ENCODE data around the gene CCDC12.

CCDC12 gene

GRCh38 chr3:46993292-46993691 is 16.7 kb upstream of the CCDC12 start:
- Histone ChIP-seq H3K9me3 (ENCODE audit: control insufficient read depth in 1 of 2, low read length in 2 of 2) (no peaks in the 10 kb centered on the region), H3K4me1 (ENCODE audit: control insufficient read depth in 1 of 2, insufficient read depth in 2 of 2, low read length in 2 of 2) (no peaks in the 10 kb centered on the region), H3K36me3 (ENCODE audit: control insufficient read depth in 1 of 2, insufficient read depth in 2 of 2, low read length in 2 of 2) (peaks cover 3 to 31% of the 10 kb centered on the region in 2 donors), H3K27ac (ENCODE audit: low read length) (no peak overlapping the region), H3K4me3 (ENCODE audit: low read depth in 1 of 2, low read length in 2 of 2) (no peak overlapping the region), H3K27me3 (ENCODE audit: low read depth, low read length) (no peaks in the 10 kb centered on the region)

DNA sequence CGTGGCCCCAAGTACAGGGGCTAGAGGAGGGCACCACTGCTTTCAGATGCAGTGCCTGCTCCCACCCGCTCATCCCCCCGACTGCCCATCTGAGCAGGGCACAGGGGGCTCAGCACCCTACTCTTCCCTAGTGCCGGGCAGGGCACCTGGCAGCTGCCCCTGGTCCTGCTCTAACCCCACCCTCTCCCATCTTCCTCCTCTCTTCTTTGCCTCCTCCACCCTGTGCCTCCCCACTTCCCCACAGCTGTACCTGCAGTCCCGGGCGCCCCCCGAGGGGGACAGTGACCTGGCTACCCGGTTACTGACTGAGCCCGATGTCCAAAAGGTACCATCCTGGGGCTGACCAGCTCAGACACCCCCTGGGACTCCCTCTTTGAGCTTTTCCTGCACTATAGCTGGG is 15.7 kb upstream of the CCDC12 start:
- no peaks in the 10 kb centered on the region for H3K9me3 ChIP-seq (ENCODE audit: control insufficient read depth in 1 of 2, low read length in 2 of 2)
- no peaks in the 10 kb centered on the region for H3K27me3 ChIP-seq (ENCODE audit: low read depth, low read length)
- no peak overlapping the region for H3K4me3 ChIP-seq (ENCODE audit: low read depth in 1 of 2, low read length in 2 of 2)
- no peak overlapping the region for H3K27ac ChIP-seq (ENCODE audit: low read length)
- H3K4me1 ChIP-seq (ENCODE audit: control insufficient read depth in 1 of 2, insufficient read depth in 2 of 2, low read length in 2 of 2), result no peaks in the 10 kb centered on the region
- H3K36me3 ChIP-seq (ENCODE audit: control insufficient read depth in 1 of 2, insufficient read depth in 2 of 2, low read length in 2 of 2), result peaks cover 3 to 27% of the 10 kb centered on the region in 2 donors

DNA sequence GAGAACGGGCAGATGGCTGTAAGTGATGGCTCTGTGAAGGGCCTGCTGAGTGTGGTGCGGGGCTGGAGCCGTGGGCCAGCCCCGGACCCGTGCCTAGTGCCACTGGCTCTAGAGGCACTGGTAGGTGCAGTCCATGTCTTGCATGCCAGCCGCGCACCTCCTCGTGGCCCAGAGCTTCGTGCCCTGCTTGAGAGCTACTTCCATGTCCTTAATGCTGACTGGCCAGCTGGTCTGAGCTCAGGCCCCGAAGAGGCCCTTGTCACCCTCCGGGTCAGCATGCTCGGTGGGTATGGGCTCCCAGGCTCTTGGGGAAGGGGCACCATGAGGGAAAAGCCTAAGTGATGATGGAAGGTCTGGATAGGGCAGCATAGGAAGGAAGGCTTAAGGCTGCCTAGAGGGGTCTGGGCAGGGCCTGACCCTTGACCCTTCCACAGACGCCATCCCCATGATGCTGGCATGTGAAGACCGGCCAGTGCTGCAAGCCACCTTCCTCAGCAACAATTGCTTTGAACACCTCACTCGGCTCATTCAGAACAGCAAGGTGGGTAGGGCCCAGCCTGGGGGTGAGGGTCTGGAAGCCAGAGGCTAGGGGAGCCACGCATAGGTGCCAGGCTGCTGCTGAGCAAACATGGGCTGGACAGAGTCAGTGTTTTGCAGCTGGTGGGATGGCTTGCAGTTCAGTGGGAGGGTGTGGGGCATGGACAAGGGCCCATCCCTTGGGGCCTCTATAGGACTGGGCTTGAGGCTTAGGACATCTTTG is 15.0 kb upstream of the CCDC12 start:
- no peaks in the 10 kb centered on the region for H3K4me1 ChIP-seq (ENCODE audit: control insufficient read depth in 1 of 2, insufficient read depth in 2 of 2, low read length in 2 of 2)
- H3K27me3 ChIP-seq (ENCODE audit: low read depth, low read length), result no peaks in the 10 kb centered on the region
- no peaks in the 10 kb centered on the region for H3K9me3 ChIP-seq (ENCODE audit: control insufficient read depth in 1 of 2, low read length in 2 of 2)
- H3K4me3 ChIP-seq (ENCODE audit: low read depth in 1 of 2, low read length in 2 of 2), result no peak overlapping the region
- peaks cover 3 to 27% of the 10 kb centered on the region in 2 donors for H3K36me3 ChIP-seq (ENCODE audit: control insufficient read depth in 1 of 2, insufficient read depth in 2 of 2, low read length in 2 of 2)
- H3K27ac ChIP-seq (ENCODE audit: low read length), result no peak overlapping the region

DNA sequence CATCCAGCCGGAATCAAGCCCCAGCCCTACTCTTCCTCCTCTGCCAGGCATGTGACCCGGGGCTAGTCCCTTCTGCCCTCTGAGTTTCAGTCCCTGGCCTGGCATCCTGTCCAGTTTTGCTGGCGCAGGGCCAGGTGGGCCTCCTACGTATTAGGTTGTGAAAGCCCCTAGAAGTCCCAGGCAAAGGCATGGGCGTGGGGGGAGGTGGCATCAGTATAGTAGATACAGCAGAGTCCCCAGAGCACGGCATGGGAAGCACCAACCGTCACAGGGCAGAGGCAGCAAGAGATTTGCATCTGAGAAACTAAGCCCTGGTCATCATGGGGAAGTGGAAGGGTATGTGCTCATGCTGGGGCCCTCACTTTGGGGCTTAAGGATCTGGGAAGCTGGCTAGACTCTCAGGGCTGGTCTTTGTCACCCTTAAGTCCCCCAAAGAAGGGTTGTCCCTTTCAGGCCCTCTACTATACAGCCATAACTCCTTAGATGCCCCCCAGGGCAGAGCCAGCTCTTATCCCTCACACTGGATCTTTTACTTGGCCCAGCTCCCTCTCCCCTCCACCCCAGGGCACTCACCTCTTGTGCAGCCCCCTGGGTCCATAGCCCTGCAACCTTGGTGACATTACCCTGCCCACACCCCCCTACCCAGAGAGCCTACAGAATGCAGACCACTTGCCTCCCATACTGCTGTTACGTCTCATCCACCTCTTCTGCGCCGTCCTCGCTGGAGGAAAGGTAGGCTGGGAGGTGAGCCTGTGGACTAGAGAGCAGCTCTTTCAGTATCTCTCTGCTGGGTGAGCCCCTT is 14.2 kb upstream of the CCDC12 start:
- no peak overlapping the region for H3K27ac ChIP-seq (ENCODE audit: low read length)
- no peaks in the 10 kb centered on the region for H3K4me1 ChIP-seq (ENCODE audit: control insufficient read depth in 1 of 2, insufficient read depth in 2 of 2, low read length in 2 of 2)
- no peaks in the 10 kb centered on the region for H3K9me3 ChIP-seq (ENCODE audit: control insufficient read depth in 1 of 2, low read length in 2 of 2)
- peaks cover 3 to 26% of the 10 kb centered on the region in 2 donors for H3K36me3 ChIP-seq (ENCODE audit: control insufficient read depth in 1 of 2, insufficient read depth in 2 of 2, low read length in 2 of 2)
- no peaks in the 10 kb centered on the region for H3K27me3 ChIP-seq (ENCODE audit: low read depth, low read length)
- H3K4me3 ChIP-seq (ENCODE audit: low read depth in 1 of 2, low read length in 2 of 2), result no peak overlapping the region

- H3K4me3 ChIP-seq (ENCODE audit: low read depth in 1 of 2, low read length in 2 of 2), result no peak overlapping the region
- H3K9me3 ChIP-seq (ENCODE audit: control insufficient read depth in 1 of 2, low read length in 2 of 2), result no peaks in the 10 kb centered on the region
- no peak overlapping the region for H3K27ac ChIP-seq (ENCODE audit: low read length)
- H3K4me1 ChIP-seq (ENCODE audit: control insufficient read depth in 1 of 2, insufficient read depth in 2 of 2, low read length in 2 of 2), result no peaks in the 10 kb centered on the region
- H3K36me3 ChIP-seq (ENCODE audit: control insufficient read depth in 1 of 2, insufficient read depth in 2 of 2, low read length in 2 of 2), result peaks cover 3 to 13% of the 10 kb centered on the region in 2 donors
- no peaks in the 10 kb centered on the region for H3K27me3 ChIP-seq (ENCODE audit: low read depth, low read length)
Observed at GRCh38 chr3:46989146-46989810, 12.7 kb upstream of the CCDC12 start.

DNA sequence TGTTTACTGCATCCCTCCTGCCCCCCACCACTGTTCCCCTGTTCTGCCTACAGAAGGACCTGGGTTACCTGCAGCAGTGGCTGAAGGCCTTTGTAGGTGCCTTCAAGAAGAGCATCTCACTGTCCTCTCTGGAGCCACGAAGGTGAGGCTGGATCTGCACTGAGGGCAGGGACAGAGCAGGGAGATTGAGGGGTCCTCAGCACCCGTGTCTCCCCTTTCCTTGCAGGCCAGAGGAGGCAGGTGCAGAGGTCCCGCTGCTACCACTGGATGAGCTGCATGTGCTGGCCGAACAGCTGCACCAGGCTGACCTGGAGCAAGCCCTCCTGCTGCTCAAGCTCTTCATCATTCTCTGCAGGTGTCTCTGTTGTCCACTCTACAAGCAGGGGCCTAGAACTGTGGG is 12.1 kb upstream of the CCDC12 start:
- Histone ChIP-seq H3K27me3 (ENCODE audit: low read depth, low read length) (no peaks in the 10 kb centered on the region), H3K4me1 (ENCODE audit: control insufficient read depth in 1 of 2, insufficient read depth in 2 of 2, low read length in 2 of 2) (no peaks in the 10 kb centered on the region), H3K4me3 (ENCODE audit: low read depth in 1 of 2, low read length in 2 of 2) (peak overlapping the region in 1 of 2 donors; percentile 4), H3K27ac (ENCODE audit: low read length) (no peak overlapping the region), H3K36me3 (ENCODE audit: control insufficient read depth in 1 of 2, insufficient read depth in 2 of 2, low read length in 2 of 2) (peaks cover 3 to 12% of the 10 kb centered on the region in 2 donors), H3K9me3 (ENCODE audit: control insufficient read depth in 1 of 2, low read length in 2 of 2) (no peaks in the 10 kb centered on the region)

DNA sequence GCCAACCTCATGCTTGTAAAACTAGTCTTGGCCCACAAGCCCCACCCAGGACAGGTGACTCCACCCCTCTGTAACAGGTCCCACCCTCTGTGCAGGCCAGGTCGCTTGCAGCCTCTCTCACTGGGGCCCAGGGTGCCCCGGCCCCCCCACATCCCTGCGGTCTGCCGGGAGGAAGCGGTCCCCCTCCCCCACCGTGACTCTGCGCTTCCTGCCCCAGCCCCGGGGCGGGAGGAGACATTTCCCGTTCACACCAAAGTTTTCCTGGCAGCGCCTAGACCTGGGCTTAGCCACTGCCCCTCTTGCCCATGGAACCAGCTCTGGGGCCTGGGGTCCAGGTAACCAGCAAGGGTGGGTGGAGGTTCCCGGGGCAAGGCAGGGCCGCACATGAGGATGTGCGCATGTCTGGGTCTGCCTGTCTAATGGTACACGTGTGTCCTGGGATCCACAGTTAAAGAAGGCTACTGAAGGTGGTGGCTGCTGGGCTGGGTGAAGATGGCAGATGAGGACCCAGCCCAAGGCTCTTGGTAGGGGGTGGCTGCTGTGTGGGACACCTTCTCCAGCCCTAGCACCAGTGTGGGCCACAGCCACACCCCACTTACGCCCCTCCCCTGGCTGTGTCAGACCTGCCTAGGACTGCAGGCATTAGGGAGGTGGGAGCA is 11.3 kb upstream of the CCDC12 start:
- Histone ChIP-seq H3K27me3 (ENCODE audit: low read depth, low read length) (no peaks in the 10 kb centered on the region), H3K4me3 (ENCODE audit: low read depth in 1 of 2, low read length in 2 of 2) (peak overlapping the region in 1 of 2 donors; percentile 4), H3K9me3 (ENCODE audit: control insufficient read depth in 1 of 2, low read length in 2 of 2) (no peaks in the 10 kb centered on the region), H3K36me3 (ENCODE audit: control insufficient read depth in 1 of 2, insufficient read depth in 2 of 2, low read length in 2 of 2) (peaks cover 3 to 12% of the 10 kb centered on the region in 2 donors), H3K27ac (ENCODE audit: low read length) (peak overlapping the region; percentile 31), H3K4me1 (ENCODE audit: control insufficient read depth in 1 of 2, insufficient read depth in 2 of 2, low read length in 2 of 2) (no peaks in the 10 kb centered on the region)

DNA sequence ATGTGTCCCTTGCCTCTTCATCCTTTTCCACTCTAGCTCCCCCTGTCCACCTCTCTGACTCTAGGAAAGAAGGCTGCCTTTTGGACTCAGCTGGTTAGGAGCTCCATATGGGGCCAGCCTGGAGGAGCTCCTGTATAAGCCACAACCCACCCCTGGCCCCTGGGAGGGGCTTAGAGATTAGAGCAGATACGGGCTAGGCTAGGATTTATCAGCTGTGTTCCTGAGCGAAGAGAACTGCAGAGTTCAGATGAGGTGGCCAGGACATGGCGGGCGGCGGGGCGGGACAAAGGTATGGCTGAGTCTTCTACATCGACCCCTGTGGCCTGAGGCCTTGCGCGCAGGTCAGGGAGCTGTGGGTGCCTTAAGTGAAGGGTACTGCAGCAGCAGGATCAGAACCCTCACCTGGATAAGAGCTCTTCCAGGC is 10.8 kb upstream of the CCDC12 start:
- H3K4me3 ChIP-seq (ENCODE audit: low read depth in 1 of 2, low read length in 2 of 2), result no peak overlapping the region
- no peaks in the 10 kb centered on the region for H3K9me3 ChIP-seq (ENCODE audit: control insufficient read depth in 1 of 2, low read length in 2 of 2)
- no peak overlapping the region for H3K27ac ChIP-seq (ENCODE audit: low read length)
- peaks cover 3 to 12% of the 10 kb centered on the region in 2 donors for H3K36me3 ChIP-seq (ENCODE audit: control insufficient read depth in 1 of 2, insufficient read depth in 2 of 2, low read length in 2 of 2)
- H3K27me3 ChIP-seq (ENCODE audit: low read depth, low read length), result no peaks in the 10 kb centered on the region
- H3K4me1 ChIP-seq (ENCODE audit: control insufficient read depth in 1 of 2, insufficient read depth in 2 of 2, low read length in 2 of 2), result no peaks in the 10 kb centered on the region

GRCh38 chr3:46986782-46987310 is 10.3 kb upstream of the CCDC12 start:
- Histone ChIP-seq H3K27ac (ENCODE audit: low read length) (no peak overlapping the region), H3K27me3 (ENCODE audit: low read depth, low read length) (no peaks in the 10 kb centered on the region), H3K4me3 (ENCODE audit: low read depth in 1 of 2, low read length in 2 of 2) (no peak overlapping the region), H3K36me3 (ENCODE audit: control insufficient read depth in 1 of 2, insufficient read depth in 2 of 2, low read length in 2 of 2) (peaks cover 3 to 12% of the 10 kb centered on the region in 2 donors), H3K4me1 (ENCODE audit: control insufficient read depth in 1 of 2, insufficient read depth in 2 of 2, low read length in 2 of 2) (no peaks in the 10 kb centered on the region), H3K9me3 (ENCODE audit: control insufficient read depth in 1 of 2, low read length in 2 of 2) (no peaks in the 10 kb centered on the region)

DNA sequence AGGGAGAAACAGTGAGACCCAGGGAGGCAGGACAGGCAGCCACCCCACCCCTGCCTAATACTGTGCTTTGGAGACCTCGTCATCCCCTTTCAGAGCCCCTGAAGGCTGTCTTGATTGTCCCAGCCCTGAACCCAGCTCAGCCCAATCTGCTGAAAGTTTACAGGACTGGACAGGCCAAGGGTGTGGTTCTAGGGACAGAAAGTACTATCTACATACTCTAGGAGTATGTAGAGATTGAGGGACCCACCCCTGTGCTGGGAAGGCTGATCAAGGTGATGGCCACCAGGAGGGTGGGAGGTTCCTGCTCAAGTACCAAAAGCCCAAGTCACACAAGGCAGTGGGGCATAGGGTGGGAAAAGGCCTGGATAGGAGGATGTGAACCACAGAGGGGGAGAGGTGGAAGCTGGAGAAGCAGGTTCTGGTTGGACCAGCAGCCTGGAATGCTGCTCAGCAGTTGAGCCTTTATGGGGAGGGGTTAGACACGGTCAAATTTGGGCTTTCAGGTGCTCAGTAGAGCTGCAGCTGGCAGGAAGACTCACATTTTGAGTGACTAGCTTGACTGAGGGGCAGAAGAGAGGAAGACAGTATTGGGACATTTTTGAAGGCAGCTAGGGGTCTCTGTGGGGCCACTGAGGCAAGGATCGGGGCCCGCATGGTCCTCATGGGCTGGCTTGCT is 9.6 kb upstream of the CCDC12 start:
- Histone ChIP-seq H3K36me3 (ENCODE audit: control insufficient read depth in 1 of 2, insufficient read depth in 2 of 2, low read length in 2 of 2) (peaks cover 0 to 6% of the 10 kb centered on the region in 2 donors), H3K27me3 (ENCODE audit: low read depth, low read length) (no peaks in the 10 kb centered on the region), H3K9me3 (ENCODE audit: control insufficient read depth in 1 of 2, low read length in 2 of 2) (no peaks in the 10 kb centered on the region), H3K4me3 (ENCODE audit: low read depth in 1 of 2, low read length in 2 of 2) (no peak overlapping the region), H3K4me1 (ENCODE audit: control insufficient read depth in 1 of 2, insufficient read depth in 2 of 2, low read length in 2 of 2) (no peaks in the 10 kb centered on the region), H3K27ac (ENCODE audit: low read length) (no peak overlapping the region)

Data from muscle layer of duodenum (tissue), 2 donors.